Neural crest cell (in vitro differentiated cells): ENCODE data around the gene NMNAT3. TPM values are rescaled to one million over a fixed set of nuclear protein-coding genes. Genes with fewer than 3 reads are reported as not detected.

Experiments used
- DNase-seq: peaks from one replicate; pipeline ENCODE4 v3.0.0; 2021; ENCODE audit warnings: low read depth, mixed read lengths, low spot score
- H3K27ac Mint-ChIP-seq: one replicate; pipeline ENCODE4 v1.8.0; 2021; ENCODE audit warnings: mild to moderate bottlenecking, mixed read lengths; ENCODE audit not compliant: unreplicated experiment
- H3K27me3 Mint-ChIP-seq: 2 replicates; pipeline ENCODE4 v1.8.0; 2021; ENCODE audit warnings: low read depth, mild to moderate bottlenecking, mixed read lengths
- H3K36me3 Mint-ChIP-seq: 2 replicates; pipeline ENCODE4 v1.8.0; 2021; ENCODE audit warnings: low read depth, mild to moderate bottlenecking, mixed read lengths
- H3K4me1 Mint-ChIP-seq: 2 replicates; pipeline ENCODE4 v1.8.0; 2021; ENCODE audit warnings: mixed read lengths
- H3K4me3 Mint-ChIP-seq: one replicate; pipeline ENCODE4 v1.8.0; 2021; ENCODE audit warnings: mild to moderate bottlenecking, mixed read lengths
- H3K9me3 Mint-ChIP-seq: 2 replicates; pipeline ENCODE4 v1.8.0; 2021; ENCODE audit warnings: mixed read lengths
- CTCF ChIP-seq: fragments of 200-600 bp; sonication (generic); conservative IDR thresholded peaks from 2 replicates; pipeline ENCODE4 v1.5.0; 2021; ENCODE audit warnings: antibody characterized with exemption, mild to moderate bottlenecking
- total RNA-seq: library from RNA; stranded (reverse); gene quantifications from 2 replicates; pipeline ENCODE4 v1.2.1, GENCODE V29; 2021

Gene NMNAT3
- total RNA-seq, 1 donor from 2014 or later = 2.5 TPM

GRCh38 chr3:139695007-139695406 is 17.2 kb upstream of the NMNAT3 start:
- H3K27ac Mint-ChIP-seq = no peak overlapping the region
- no peaks in the 10 kb centered on the region for H3K9me3 Mint-ChIP-seq
- H3K27me3 Mint-ChIP-seq = peaks cover 31% of the 10 kb centered on the region
- DNase-seq = no peak
- peaks cover 6% of the 10 kb centered on the region for H3K4me1 Mint-ChIP-seq
- no peak for TF ChIP-seq CTCF
- H3K4me3 Mint-ChIP-seq = no peak overlapping the region
- no peaks in the 10 kb centered on the region for H3K36me3 Mint-ChIP-seq

GRCh38 chr3:139694542-139694941 is 16.8 kb upstream of the NMNAT3 start:
- Mint-ChIP-seq H3K27me3 (peaks cover 34% of the 10 kb centered on the region), H3K36me3 (no peaks in the 10 kb centered on the region), H3K4me3 (no peak overlapping the region), H3K4me1 (peaks cover 11% of the 10 kb centered on the region), H3K9me3 (no peaks in the 10 kb centered on the region), H3K27ac (no peak overlapping the region)
- TF ChIP-seq CTCF = no peak
- DNase-seq = no peak

- Mint-ChIP-seq H3K4me3 (no peak overlapping the region), H3K4me1 (peaks cover 22% of the 10 kb centered on the region), H3K36me3 (no peaks in the 10 kb centered on the region), H3K9me3 (no peaks in the 10 kb centered on the region), H3K27ac (no peak overlapping the region), H3K27me3 (peaks cover 21% of the 10 kb centered on the region)
- TF ChIP-seq CTCF = no peak
- no peak for DNase-seq
These were observed 13.8 kb upstream of the NMNAT3 start for GRCh38 chr3:139691619-139692018.

GRCh38 chr3:139689708-139690228 is 12.0 kb upstream of the NMNAT3 start:
- H3K9me3 Mint-ChIP-seq = no peaks in the 10 kb centered on the region
- no peak for TF ChIP-seq CTCF

GRCh38 chr3:139689122-139689521 is 11.3 kb upstream of the NMNAT3 start:
- no peak overlapping the region for H3K27ac Mint-ChIP-seq
- H3K4me3 Mint-ChIP-seq = no peak overlapping the region

More at GRCh38 chr3:139689708-139690228, 12.0 kb upstream of the NMNAT3 start:
- Mint-ChIP-seq H3K4me3 (no peak overlapping the region), H3K27ac (no peak overlapping the region), H3K36me3 (no peaks in the 10 kb centered on the region), H3K27me3 (peaks cover 18% of the 10 kb centered on the region), H3K4me1 (peaks cover 18% of the 10 kb centered on the region)
- no peak for DNase-seq

More at GRCh38 chr3:139689122-139689521, 11.3 kb upstream of the NMNAT3 start:
- TF ChIP-seq CTCF = no peak
- peaks cover 18% of the 10 kb centered on the region for H3K4me1 Mint-ChIP-seq
- no peaks in the 10 kb centered on the region for H3K9me3 Mint-ChIP-seq
- peaks cover 14% of the 10 kb centered on the region for H3K27me3 Mint-ChIP-seq
- no peak for DNase-seq
- no peaks in the 10 kb centered on the region for H3K36me3 Mint-ChIP-seq
